ENCODE measurements around the gene FOXK1. TPM values are rescaled to one million over a fixed set of nuclear protein-coding genes. Genes with fewer than 3 reads are reported as not detected.
"Not testable (repeated sequence)": the region's sequence is repeated elsewhere in the genome, so short reads cannot be mapped to it uniquely, and the experiment has no call there.

FOXK1 gene
- total RNA-seq, 1 donor from 2014 or later, result 21.4 TPM

DNA sequence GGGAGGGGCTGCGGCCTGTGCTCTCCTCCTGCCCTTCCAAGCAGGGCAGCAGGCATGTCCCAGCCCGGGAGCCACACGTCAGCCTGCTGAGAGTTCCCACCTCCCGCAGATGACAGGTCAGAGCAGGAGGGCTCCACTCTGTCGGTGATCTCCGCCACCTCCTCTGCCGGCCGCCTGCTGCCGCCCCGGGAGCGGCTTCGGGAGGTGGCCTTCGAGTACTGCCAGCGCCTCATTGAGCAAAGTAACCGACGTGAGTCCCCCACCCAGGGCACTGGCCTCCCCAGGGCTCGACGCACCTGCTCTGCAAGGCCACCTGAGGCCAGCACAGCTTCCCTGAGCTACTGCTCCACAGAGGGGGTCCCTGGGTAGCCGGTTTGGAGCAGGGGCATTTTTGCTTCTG lies 102.7 kb downstream of the FOXK1 start:
- no peak for DNase-seq (ENCODE audit: low spot score)

GRCh38 chr7:4785371-4785770 lies 103.3 kb downstream of the FOXK1 start:
- no peak for DNase-seq (ENCODE audit: low spot score)

DNA sequence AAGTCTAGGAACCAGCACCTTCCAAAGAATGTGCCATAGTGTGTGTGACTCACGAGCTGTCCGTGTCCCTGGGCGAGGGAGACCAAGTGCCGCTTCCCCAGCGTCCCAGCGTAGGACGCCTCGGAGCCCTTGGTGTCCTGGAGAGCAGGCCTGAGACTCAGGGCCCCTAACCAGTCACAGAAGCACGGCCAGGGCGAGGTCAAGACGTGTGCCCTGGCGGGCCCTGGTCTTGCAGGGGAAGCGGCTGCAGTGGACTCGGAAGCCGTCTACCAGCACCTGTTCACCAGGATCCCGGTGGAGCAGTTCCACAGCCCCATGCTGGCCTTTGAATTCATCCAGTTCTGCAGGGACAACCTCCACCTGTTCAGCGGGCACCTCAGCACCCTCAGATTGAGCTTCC lies 103.9 kb downstream of the FOXK1 start:
- DNase-seq (ENCODE audit: low spot score), result no peak

DNA sequence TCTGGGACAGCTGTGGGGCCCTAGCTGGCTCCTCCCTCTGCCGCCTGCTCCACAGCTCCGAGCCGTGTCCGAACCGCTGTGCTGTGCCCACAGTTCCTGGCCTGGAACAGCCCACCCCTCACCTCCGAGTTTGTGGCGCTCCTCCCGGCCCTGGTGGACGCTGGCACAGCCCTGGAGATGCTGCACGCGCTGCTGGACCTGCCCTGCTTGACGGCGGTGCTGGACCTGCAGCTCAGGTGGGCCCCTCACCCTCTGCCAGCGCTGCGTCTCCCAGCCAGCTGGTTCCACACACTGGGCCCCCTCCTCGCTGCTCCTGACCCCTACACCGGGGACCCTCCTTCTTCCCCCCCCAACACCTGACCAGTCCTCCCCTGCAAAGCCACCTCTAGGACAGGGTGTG lies 105.4 kb downstream of the FOXK1 start:
- no peak for DNase-seq (ENCODE audit: low spot score)

GRCh38 chr7:4787947-4788626 lies 106.0 kb downstream of the FOXK1 start:
- DNase-seq (ENCODE audit: low spot score), result no peak

DNA sequence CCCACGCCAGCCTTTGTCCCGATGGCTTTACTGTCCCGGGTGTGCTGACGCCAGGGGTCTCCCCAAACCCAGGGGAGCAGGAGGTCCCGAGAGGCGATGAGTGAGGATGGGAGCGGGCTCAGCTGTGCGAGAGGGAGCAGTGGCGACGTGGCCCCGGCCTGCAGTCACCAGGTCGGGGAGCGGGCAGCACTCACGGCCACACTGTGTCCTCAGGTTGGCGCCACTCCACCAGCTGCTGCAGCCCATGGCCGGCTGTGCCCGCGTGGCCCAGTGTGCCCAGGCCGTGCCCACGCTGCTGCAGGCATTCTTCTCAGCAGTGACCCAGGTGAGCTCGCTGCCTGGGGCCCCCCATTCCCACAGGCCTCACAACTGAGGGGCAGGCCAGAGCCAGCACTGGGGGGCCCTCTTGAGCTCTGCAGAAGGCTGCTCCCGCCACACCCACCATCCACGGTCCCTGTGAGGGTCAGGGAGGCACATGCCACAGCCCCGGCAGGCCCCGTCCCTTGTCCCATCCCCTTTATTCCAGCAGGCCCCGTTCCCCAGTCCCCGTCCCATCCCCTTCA lies 106.6 kb downstream of the FOXK1 start:
- DNase-seq (ENCODE audit: low spot score), result no peak

DNA sequence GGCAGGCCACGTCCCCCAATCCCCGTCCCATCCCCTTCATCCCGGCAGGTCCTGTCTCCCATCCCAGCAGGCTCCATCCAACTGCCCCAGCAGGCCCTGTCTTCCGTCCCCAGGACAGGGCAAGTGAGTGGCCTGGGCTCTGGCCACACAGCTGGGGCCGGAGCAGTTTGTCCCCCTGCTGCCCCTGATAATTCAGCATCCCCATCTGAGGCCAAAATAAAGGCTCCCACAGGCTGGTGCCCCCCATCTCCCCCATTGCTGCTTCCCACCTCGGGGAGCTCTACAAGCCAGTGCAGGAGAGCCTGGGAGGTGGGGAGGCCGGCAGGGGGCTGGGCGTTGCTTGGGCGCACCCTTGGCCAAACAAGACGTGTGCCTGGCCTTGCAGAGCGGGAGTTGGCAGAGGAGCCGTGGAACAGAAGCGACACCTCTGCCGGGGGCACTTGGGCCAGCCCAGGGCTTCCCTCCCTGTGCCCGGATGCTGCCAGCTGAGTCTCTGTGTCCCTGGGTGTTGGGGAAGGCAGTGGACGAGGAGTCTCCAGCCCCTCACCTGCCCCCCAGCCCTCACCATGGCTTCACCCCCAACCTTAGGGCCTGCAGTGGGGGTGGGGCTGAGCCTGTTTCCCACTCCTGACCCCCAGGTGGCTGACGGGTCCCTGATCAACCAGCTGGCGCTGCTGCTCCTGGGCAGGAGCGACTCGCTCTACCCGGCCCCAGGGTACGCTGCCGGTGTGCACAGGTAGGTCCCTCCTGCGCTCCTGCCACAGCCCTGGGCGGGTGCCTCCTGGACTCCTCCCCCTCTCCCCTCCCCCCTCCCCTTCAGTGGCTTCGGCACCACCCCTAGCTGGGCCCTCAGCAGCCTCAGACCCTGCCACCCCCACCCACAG lies 107.3 kb downstream of the FOXK1 start:
- DNase-seq (ENCODE audit: low spot score), result no peak

DNA sequence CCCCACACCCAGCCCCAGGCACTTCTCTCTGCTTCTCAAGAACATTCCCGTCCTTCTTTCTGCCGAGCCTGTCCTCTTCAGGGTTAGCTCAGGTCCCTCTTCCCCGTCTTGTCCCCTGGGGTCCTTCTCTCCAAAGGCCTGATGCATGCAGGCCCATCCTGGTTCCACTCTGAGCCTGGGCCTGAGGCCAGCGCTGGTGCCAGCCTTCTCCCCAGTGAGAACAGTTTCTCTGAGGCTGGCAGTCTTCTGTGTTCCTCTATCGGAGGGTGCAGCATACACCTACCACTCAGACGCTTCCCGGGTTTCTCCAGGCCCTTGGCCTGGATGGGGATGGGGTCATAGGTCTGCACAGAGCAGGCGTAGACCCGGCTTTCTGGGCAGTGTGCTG lies 108.0 kb downstream of the FOXK1 start:
- no peak for DNase-seq (ENCODE audit: low spot score)

DNA sequence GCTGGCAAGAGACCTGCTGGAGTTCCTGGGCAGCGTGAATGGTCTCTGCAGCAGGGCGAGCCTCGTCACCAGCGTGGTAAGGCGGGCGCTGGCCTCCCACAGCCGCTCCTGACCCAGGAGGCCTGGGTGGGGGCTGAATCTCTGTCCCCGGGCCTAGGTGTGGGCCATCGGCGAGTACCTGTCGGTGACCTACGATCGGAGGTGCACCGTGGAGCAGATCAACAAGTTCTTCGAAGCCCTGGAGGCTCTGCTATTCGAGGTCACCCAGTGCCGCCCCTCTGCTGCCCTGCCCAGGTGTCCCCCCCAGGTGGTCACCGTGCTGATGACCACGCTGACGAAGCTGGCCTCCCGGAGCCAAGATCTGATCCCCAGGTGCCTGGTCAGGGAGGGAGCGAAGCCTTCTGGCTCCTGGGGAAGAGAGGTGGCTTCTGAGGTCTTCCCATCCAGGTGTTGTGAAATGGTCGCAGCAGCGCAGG lies 108.5 kb downstream of the FOXK1 start:
- DNase-seq (ENCODE audit: low spot score), result no peak

DNA sequence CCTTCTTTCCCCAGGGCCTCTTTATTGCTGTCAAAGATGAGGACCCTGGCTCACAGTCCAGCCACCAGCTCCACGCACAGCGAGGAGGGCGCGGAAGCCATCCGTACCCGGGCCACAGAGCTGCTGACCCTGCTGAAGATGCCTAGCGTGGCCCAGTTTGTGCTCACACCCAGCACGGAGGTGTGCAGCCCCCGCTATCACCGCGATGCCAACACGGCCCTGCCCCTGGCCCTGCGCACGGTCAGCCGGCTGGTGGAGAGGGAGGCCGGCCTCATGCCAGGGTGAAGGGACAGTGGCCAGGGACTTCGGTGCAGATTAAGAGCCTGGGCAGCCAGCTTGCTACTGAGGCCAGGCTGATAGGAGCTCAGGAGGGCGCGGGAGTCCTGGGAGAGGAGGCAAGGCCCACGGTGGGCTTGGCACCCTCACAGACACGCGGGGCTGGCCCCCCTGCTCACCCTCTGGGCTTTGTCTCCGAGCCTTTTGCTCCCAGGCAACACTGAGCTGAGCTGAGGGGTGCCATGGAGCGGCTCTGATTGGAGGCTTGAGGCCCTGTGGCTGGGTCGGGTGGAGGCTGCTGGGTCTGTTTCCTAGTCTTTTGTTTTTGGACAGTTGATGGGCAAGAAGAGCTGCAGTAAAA lies 109.1 kb downstream of the FOXK1 start:
- no peak for DNase-seq (ENCODE audit: low spot score)

DNA sequence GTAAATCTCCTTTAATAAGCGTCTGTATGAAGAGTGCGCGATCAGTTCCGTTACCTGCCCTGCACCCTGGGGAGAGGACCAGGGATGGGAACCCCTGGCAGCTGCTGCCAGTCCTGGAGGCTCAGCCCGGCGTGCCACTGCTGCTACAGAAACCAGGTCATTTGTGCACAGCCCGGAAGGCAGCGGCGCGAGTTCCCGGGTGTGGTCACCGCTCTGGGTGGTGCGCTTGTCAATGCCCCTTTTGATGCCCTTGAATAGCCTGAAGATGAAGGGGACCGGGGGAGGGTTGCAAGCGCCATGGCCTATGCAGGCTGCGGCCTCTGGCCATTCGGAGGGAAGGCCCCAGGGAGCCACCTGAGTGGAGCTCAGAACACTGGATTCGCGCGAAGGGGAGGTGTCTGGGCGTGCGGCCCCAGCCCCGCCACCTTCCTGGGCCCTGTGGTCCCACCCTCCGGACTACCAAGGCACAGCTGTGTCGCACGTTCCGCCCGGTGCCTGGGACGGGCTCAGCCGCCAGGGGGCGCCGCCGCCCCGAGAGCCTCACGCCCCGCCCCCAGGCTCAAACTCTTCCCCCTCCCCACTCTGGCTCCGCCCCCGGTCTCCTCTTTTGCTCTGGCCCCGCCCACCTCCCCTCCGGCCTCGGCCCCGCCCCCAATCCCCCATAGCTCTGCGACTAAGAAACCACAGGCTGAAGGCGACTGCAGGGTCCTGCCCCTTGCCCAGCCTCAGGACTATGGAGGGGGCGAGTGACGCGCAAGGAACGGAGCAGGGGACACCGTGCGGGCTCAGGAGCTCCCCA lies 109.8 kb downstream of the FOXK1 start:
- DNase-seq (ENCODE audit: low spot score), result peak; percentile 34

- DNase-seq (ENCODE audit: low spot score), result peak; percentile 25
Measured at GRCh38 chr7:4792537-4793126, 110.5 kb downstream of the FOXK1 start.

DNA sequence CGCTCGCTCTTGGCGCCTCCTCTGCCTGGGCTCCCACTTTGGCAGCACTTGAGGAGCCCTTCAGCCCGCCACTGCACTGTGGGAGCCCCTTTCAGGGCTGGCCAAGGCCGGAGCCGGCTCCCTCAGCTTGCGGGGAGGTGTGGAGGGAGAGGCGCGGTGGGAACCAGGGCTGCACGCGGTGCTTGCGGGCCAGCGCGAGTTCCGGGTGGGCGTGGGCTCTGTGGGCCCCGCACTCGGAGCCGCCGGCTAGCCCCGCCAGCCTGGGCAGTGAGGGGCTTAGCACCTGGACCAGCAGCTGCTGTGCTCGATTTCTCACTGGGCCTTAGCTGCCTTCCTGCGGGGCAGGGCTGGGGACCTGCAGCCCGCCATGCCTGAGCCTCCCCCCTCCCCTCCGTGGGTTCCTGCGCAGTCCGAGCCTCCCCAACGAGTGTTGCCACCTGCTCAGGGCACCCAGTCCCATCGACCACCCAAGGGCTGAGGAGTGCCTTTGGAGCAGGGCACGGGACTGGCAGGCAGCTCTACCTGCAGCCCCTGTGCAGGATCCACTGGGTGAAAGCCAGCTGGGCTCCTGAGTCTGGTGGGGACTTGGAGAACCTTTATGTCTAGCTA lies 111.4 kb downstream of the FOXK1 start:
- DNase-seq (ENCODE audit: low spot score), result not testable (repeated sequence)

GRCh38 chr7:4794171-4794570 lies 112.1 kb downstream of the FOXK1 start:
- not testable (repeated sequence) for DNase-seq (ENCODE audit: low spot score)

DNA sequence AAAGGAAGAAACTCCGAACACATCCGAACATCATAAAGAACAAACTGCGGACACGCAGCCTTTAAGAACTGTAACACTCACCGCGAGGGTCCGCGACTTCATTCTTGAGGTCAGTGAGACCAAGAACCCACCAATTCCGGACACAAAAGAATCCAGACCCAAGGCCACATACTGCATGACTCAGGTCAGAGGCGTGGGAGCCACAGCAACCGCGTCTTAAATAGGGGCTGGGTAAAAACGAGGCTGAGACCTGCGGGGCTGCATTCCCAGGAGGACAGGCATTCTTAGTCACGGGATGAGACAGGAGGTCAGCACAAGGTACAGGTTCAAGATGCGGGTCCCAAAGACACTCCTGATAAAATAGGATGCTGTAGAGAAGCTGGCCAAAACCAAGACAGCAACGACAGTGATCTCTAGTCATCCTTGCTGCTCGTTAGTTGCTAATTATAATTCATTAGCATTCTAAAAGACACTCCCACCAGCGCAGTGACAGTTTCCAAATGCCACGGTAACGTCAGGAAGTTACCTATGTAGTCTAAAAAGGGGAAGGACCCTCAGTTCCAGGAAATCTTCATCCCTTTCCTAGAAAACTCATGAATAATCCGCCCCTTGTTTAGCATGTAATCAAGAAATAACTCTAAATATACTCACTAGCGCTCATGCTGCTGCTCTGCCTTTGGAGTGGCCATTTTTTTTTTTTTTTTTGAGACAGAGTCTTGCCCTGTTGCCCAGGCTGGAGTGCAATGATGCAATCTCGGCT lies 112.7 kb downstream of the FOXK1 start:
- no peak for DNase-seq (ENCODE audit: low spot score)

DNA sequence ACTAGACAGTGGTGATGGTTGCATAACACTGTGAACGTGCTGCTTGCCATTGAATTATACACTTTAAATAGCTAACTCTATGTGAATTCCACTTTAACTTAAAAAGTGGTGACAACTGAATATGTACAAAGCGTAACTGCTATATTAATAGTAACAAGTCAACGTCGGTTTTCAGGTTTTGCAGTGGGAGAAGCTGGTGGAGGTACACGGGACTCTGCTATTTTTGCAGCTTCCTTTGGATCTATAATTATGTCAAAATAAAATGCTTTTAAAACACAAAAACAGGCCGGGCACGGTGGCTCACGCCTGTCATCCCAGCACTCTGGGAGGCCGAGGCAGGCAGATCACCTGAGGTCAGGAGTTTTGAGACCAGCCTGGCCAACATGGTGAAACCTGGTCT lies 114.4 kb downstream of the FOXK1 start:
- DNase-seq (ENCODE audit: low spot score), result no peak

- DNase-seq (ENCODE audit: low spot score), result no peak
Measured at GRCh38 chr7:4797858-4798705, 116.0 kb downstream of the FOXK1 start.

DNA sequence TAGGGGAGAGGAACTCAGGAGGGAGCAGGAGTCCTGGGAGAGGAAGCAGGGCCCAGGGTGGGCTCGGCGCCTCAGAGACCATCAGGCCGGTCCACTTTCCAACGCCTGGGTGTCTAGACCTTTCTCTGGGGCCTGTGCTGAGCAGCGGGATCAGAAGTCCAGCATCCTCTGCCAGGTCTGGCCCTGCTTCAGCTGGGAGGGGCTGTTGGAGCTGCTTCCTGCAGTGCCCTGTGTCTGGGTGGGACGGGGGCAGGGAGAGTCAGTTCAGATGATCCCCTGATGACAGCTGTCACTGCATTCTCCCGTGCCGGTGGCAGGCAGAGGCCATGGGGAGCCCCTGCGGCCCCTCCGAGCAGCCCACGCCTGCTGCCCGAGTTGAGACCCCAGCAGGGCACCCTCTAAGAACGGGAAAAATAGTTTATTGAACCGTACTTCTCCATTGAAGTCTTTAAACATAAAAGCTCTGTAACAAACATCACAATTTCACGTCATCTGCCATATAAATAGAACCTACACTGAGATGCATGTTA lies 116.7 kb downstream of the FOXK1 start:
- DNase-seq (ENCODE audit: low spot score), result no peak

Data from umbilical cord (tissue), 2 donors.